Measurements from ENCODE around the gene PDE2A.

GRCh38 chr11:72657411-72658100 lies 16.7 kb downstream of the PDE2A start:
- TF ChIP-seq ATF3 (IDR thresholded peaks at IDR 0.05; ENCODE audit: borderline replicate concordance, extremely low read depth, low read depth, low read length) (no peak), POLR2A (IDR thresholded peaks at IDR 0.05; ENCODE audit: low read depth, low read length) (no peak), SMARCA5 (IDR thresholded peaks at IDR 0.05) (no peak), BCL11A (IDR thresholded peaks at IDR 0.05; ENCODE audit: low read depth, low read length) (no peak), EP300 (IDR thresholded peaks at IDR 0.05; ENCODE audit: borderline replicate concordance in 1 of 2, control insufficient read depth in 1 of 2, low read depth in 2 of 2, low read length in 2 of 2) (no peak)
- TF ChIP-seq, protein P1, sequence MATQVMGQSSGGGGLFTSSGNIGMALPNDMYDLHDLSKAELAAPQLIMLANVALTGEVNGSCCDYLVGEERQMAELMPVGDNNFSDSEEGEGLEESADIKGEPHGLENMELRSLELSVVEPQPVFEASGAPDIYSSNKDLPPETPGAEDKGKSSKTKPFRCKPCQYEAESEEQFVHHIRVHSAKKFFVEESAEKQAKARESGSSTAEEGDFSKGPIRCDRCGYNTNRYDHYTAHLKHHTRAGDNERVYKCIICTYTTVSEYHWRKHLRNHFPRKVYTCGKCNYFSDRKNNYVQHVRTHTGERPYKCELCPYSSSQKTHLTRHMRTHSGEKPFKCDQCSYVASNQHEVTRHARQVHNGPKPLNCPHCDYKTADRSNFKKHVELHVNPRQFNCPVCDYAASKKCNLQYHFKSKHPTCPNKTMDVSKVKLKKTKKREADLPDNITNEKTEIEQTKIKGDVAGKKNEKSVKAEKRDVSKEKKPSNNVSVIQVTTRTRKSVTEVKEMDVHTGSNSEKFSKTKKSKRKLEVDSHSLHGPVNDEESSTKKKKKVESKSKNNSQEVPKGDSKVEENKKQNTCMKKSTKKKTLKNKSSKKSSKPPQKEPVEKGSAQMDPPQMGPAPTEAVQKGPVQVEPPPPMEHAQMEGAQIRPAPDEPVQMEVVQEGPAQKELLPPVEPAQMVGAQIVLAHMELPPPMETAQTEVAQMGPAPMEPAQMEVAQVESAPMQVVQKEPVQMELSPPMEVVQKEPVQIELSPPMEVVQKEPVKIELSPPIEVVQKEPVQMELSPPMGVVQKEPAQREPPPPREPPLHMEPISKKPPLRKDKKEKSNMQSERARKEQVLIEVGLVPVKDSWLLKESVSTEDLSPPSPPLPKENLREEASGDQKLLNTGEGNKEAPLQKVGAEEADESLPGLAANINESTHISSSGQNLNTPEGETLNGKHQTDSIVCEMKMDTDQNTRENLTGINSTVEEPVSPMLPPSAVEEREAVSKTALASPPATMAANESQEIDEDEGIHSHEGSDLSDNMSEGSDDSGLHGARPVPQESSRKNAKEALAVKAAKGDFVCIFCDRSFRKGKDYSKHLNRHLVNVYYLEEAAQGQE (IDR thresholded peaks at IDR 0.05; ENCODE audit: low read depth, low read length) = no peak
- TF ChIP-seq, protein P2, sequence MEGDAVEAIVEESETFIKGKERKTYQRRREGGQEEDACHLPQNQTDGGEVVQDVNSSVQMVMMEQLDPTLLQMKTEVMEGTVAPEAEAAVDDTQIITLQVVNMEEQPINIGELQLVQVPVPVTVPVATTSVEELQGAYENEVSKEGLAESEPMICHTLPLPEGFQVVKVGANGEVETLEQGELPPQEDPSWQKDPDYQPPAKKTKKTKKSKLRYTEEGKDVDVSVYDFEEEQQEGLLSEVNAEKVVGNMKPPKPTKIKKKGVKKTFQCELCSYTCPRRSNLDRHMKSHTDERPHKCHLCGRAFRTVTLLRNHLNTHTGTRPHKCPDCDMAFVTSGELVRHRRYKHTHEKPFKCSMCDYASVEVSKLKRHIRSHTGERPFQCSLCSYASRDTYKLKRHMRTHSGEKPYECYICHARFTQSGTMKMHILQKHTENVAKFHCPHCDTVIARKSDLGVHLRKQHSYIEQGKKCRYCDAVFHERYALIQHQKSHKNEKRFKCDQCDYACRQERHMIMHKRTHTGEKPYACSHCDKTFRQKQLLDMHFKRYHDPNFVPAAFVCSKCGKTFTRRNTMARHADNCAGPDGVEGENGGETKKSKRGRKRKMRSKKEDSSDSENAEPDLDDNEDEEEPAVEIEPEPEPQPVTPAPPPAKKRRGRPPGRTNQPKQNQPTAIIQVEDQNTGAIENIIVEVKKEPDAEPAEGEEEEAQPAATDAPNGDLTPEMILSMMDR (IDR thresholded peaks at IDR 0.05 in 2 of 3, conservative IDR thresholded peaks at IDR 0.05 in 1 of 3; ENCODE audit: control insufficient read depth in 2 of 3, extremely low read depth in 1 of 3, insufficient read depth in 1 of 3, low read depth in 3 of 3, low read length in 3 of 3) = no peak
- TF ChIP-seq, protein P3, sequence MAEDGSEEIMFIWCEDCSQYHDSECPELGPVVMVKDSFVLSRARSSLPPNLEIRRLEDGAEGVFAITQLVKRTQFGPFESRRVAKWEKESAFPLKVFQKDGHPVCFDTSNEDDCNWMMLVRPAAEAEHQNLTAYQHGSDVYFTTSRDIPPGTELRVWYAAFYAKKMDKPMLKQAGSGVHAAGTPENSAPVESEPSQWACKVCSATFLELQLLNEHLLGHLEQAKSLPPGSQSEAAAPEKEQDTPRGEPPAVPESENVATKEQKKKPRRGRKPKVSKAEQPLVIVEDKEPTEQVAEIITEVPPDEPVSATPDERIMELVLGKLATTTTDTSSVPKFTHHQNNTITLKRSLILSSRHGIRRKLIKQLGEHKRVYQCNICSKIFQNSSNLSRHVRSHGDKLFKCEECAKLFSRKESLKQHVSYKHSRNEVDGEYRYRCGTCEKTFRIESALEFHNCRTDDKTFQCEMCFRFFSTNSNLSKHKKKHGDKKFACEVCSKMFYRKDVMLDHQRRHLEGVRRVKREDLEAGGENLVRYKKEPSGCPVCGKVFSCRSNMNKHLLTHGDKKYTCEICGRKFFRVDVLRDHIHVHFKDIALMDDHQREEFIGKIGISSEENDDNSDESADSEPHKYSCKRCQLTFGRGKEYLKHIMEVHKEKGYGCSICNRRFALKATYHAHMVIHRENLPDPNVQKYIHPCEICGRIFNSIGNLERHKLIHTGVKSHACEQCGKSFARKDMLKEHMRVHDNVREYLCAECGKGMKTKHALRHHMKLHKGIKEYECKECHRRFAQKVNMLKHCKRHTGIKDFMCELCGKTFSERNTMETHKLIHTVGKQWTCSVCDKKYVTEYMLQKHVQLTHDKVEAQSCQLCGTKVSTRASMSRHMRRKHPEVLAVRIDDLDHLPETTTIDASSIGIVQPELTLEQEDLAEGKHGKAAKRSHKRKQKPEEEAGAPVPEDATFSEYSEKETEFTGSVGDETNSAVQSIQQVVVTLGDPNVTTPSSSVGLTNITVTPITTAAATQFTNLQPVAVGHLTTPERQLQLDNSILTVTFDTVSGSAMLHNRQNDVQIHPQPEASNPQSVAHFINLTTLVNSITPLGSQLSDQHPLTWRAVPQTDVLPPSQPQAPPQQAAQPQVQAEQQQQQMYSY (CRISPR knock-in tag; IDR thresholded peaks at IDR 0.05) = no peak
- TF ChIP-seq, protein P4, sequence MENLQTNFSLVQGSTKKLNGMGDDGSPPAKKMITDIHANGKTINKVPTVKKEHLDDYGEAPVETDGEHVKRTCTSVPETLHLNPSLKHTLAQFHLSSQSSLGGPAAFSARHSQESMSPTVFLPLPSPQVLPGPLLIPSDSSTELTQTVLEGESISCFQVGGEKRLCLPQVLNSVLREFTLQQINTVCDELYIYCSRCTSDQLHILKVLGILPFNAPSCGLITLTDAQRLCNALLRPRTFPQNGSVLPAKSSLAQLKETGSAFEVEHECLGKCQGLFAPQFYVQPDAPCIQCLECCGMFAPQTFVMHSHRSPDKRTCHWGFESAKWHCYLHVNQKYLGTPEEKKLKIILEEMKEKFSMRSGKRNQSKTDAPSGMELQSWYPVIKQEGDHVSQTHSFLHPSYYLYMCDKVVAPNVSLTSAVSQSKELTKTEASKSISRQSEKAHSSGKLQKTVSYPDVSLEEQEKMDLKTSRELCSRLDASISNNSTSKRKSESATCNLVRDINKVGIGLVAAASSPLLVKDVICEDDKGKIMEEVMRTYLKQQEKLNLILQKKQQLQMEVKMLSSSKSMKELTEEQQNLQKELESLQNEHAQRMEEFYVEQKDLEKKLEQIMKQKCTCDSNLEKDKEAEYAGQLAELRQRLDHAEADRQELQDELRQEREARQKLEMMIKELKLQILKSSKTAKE (IDR thresholded peaks at IDR 0.05; ENCODE audit: low read depth, poor library complexity, severe bottlenecking) = no peak
